Activated CD4-positive, alpha-beta T cell treated with anti-CD3 and anti-CD28 coated beads, Interleukin-2, Interleukin-6, amounts not matched to agents 100 ng/mL and 50 ng/mL, durations not matched to agents 16 hours and 8 hours (primary cell): ENCODE data around the gene LAMB4.

Experiments used
- DNase-seq: peaks from one replicate; pipeline ENCODE4 v3.0.0-alpha.2; 2020

The LAMB4 gene

DNA sequence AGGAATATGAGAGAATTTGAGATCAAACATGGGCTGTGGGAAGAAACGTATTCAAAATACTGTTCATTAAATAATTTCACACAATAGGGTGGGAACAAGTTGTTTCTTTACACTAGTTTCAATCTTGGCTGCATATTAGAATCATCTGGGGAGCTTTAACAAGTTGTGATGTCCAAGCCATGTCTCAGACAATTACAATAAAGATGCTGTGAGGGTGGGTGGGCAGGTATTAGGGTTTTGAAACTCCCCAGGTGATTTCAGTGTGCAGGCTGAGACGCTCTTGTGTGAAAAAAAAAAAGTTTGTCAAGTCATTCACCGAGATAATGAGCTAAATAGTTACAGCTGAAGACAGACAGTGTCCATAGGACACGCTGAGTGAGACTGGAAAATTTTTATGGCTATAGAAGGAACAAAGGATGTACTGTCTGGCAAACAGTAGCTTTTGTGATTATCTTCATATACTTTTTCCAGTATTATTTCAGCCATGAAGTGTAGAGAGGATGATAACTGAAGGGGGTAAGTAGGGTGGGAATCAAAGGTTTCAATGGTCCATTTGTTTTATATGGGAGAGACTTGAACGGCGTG lies 12.6 kb upstream of the LAMB4 start:
- DNase-seq: no peak

DNA sequence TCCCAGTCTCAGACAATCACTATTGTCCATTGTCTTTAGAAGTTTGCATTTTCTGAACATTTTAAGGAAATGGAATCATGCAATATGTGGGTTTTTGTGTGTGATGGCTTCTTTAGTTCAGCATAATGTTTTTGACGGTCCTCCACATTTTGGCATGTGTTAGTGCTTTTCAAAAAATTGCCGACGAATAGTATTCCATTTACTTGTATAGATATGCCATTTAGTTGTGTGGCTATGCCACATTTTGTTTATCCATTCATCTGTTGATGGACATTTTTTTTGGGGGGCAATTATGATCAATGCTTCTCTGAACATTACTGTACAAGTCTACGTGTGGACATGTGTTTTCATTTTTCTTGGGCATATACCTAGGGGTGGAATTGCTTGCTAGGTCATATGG lies 12.0 kb upstream of the LAMB4 start:
- DNase-seq: no peak

DNA sequence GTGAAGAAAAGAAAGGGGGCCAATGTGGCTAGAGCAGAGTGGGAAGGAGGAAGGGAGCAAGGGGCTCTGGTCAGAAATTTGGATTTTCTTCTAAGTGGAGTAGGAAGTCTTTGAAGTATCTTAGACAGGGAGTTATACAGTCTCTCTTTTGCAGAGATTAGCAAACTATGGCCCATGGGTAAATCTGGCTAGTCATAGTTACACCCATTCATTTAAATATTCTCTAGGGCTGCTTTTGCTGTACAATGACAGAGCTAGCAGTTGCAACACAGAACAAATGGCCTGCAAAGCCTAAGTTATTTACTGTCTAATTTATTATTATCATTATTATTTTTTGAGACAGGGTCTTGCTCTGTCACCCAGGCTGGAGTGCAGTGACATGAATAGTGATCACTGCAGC lies 10.5 kb upstream of the LAMB4 start:
- DNase-seq: no peak

DNA sequence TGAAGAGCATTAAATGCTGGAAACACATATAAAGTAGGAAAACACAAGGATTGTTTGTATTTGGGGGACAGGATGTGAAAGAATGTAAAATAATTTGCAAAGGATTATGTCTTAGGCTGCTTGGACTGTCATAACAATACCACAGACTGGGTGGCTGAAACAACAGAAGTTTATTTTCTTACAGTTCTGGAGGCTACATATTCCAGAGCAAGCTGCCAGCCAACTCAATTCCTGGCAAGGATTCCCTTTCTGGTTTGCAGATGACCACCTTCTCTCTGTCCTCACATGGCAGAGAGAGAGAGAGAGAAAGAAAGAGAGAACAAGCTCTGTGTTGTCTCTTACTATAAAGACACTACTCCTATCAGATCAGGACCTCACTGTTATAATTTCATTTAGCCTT lies 8.8 kb upstream of the LAMB4 start:
- no peak for DNase-seq

DNA sequence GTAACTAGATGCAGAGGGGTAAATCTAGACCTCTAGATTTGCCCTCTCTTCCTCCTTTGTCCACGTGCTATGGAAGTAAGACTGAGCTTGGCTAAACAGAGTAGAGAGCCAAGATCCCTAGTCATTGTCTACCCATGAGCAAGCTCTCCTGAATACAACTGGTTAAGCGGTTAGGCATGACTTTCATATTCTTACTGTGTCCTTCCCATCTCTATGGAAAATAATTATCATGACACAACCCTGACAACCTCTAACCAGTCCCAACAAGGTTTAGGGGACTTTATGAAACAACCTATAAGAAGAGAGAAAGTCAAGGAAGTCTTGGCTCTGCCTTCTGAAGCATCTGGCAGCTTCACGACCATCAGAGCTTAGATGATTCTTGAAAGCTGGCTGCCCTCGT lies 7.8 kb upstream of the LAMB4 start:
- no peak for DNase-seq

DNA sequence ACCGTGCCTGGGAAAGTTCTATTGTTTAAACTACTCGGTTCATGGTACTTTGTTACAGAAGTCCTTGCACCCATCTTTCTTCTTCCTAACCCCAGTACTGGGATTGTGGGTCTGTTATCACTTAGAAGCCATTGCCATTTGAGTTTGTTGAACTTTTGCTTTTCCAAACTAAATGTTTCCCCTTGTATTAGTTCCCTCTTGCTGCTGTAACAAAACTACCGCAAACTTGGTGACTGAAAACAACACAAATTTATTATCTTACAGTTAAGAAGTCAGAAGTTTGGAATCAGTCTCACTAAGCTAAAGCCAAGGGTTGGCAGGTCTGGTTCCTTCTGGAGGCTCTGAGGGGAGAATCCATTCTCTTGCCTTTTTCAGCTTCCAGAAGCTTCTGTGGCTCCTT lies 6.9 kb upstream of the LAMB4 start:
- no peak for DNase-seq

DNA sequence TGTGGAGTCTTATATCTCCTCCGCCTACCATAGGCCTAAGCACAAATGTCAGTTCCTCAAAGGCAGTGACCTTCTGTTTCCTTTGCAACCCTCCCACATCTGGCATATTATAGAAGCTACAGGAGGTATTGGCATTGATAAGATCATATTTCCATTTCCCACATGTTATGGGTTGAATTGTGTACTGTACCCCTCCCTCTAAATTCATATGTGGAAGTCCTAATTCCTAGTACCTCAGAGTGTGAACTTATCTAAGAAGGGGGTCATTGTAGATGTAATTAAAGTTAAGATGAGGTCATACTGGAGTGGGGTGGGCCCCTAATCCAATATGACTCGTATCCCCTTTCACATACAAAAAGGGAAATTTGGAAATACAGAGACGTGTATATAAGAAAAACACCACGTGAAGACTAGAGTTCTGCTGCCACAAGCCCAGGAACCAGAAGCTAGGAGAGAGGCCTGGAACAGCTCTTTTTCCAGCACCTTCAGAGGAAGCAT lies 6.1 kb upstream of the LAMB4 start:
- DNase-seq: no peak

DNA sequence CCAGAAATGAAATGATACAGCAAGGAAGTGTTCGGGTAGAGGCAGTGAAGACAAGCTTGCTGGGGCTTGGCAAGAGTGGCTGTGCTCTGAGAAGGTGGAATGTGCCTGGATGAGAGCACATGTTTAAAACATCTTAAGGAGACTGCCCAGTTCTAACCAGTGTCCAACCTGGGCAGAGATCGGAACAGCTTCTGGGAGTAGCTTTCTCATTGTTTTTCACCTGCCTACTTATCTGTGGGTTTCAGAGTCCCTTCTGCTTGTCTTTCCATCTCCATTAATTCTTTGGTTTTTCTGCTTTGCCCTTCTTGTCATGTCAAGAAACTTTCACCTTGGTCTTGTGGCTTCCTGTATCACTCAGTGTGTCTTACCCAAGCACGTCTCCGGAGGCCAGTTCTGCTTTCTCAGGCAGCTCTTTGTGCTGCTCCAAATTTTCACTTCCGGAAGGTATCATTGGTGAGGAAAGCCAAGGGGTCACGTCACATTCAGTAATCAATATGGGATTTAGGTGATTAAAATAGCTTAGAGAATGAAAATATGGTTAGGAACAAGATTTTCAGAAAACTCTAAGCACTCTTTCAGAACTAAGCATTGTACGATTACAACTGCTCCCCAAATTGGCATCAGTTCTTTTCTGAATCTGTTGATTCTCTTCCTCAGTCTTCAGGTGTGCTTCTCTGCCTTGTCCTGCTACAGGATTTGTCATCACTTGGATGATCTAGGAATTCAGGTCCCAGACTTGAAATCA lies 5.5 kb upstream of the LAMB4 start:
- DNase-seq: peak; percentile 76

DNA sequence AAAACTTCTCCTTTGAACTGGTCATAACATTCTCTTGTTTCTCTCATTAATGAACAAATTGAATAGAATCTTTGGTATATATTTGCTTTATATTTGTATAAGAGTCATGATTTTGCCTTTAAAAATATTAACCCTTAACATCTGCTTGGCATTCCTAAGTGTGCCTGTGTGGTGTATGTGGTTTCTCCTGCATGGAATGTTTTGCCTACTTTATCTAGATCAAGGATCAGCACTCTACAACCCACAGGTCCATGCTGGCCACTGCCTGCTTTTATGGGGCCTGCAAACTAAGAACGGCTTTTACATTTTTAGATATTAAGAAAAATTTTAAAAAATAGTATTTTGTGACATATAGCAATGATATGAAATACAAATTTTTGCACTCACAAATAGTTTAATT lies 4.3 kb upstream of the LAMB4 start:
- no peak for DNase-seq

DNA sequence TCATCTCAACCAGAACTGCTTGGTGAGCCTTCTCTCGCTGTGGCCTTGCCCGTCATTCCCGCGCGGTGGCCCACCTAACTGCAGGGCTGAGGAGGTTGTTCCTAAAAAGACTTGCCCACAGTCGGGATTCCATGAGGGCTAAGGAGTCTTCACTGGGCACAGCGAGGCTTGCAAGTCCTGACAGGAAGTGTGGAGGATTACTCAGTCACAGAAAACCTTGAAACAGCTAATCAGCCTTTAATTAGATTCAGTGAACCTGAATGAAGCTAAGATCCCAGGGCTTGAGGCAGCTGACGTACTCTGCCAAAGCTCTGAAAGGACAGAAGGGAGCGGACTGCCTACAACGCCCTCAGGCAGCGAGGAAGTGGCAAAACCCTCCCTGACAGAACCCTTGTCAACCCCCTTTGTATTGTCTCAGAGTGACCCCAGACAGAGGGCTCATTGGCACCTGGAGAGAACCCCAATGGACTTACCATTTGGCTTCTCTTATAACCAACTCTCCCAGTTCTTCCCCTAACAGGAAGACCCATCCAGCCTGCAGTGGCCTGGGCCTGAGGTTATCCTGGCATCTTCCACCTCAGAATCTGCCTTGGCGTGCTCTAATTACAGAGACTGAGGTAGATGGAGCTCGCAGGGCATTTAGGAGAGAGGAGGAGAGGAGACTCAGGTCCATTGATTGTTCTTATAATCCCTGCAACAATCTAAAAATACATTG lies 2.5 kb upstream of the LAMB4 start:
- no peak for DNase-seq

DNA sequence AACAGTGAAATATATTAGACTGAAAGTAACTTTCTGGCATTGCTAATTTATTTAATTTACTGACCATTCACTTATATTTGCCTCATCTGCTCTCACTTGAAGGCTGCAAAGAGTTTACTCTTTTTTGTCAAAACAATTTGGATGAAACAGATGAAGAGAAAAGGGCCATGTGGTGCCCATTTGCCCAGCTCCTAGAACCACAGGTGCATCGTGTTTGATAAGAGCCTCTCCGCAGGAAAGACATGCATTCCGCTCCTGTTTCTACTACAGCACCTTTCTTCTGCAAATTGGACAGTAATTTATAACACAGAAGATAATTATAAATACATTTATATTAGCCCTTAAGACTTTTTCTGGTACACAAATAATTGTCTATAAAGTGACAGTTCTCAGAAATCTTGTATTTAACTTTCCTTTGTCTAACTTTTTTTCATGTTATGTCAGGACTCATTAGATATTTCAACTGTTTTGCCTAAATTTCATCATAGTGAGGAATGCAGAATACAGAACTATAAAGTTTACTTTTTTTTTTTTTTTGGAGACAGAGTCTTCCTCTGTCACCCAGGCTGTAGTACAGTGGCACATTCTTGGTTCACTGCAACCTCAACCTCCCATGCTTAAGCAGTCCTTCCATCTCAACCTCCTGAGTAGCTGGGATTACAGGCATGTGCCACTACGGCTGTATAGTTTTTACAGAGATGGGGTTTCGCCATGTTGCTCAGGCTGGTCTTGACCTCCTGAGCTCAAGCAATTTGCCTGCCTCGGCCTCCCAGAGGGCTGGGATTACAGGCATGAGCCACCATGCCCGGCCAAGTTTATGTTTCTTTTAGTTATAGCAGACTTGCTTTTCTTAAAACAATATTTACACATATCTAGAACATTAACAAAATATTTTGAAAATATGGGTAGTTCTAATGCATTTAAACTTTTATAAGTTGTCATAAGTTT lies 869 bp downstream of the LAMB4 start:
- DNase-seq: no peak

DNA sequence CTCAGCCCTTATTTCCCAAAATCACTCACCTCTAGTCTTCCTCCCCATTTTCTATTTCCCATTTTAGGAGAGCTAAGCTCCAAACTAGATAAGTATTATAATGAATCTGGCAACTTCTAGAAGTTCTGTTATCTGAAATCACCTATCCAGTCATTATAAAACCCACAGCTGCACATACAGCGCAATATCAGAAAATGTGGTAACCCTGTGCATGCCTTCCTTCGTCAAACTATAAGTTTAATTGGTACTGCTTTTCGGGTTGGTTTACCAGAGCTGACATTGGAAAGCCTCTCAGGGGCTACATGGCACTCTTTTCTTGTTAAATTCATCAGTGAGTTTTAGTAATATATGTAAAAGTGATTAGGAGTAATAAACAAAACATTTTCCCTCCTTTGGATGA lies 1.6 kb downstream of the LAMB4 start:
- DNase-seq: no peak

DNA sequence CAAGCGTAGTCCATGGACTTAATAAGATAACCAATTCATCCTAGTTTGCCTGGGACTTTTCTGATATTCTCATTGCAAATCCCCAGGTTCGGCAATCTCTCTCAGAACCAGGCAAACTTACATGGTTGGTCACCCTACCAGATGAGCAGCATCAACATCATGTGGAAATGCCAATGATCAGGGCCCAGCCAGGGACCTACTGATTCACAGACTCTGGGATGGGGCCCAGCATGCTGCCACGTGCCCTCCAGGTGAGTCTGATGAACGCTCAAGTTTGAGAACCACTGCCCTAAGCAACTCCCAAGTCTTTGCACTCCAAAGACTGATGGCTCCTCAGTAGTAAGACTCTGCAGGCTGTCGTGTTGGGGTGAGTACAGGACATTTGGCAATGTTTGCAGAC lies 2.7 kb downstream of the LAMB4 start:
- DNase-seq: no peak

DNA sequence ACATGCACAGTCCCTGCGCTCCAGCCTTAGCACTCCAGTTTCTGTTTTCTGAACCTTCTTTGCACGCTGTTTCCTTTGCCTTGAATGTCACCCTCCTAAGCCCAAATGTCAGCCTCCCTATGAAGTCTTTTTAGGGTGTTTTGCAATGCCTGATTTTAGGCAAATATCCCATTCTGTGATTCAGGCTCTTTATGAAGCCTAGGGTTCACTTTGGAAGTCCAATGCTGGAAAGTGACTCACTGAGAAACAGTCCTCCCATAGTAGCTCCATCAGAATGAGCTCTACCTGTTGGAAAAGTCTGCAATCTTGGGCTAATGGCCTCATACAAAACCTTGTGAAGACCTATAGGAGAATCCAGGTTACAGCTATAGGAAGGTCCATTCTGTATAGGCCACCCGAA lies 5.3 kb downstream of the LAMB4 start:
- DNase-seq: no peak

DNA sequence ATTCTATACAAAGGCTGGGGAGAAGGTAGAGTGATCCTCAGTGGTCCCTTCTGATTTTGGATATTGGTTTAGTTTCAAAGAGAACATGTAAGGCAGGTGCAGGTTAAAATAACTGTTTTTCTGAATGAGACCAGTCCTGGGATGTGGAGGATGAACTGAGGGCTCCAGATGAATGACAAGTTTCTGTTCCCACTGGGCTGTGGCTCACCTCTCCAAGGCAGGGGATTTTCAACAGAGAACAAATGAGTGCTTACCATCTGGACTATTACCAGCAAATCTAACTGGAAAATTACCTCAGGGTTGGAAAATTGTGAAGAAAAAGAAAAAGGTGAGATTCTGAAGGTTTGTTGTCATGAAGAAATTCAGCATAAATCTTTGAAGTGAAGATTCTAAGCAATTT lies 8.0 kb downstream of the LAMB4 start:
- no peak for DNase-seq

DNA sequence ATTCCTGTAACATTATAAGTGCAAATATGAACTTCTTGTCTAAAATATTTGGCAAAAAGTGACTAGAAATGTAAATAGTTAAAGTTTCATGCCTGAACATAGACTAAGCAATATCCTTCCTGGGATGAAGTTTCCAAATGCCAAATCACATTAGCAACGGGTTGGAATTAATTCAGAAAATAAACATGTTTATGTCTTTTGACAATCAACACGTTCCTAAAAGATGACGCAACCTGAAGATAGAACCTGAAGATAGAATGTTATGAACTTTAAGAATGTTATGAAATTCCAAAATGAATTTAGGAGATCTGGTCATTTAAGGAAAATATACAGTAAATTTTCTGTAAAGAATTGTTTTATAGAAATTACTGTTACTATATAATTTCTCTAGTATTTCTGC lies 9.2 kb downstream of the LAMB4 start:
- DNase-seq: no peak

DNA sequence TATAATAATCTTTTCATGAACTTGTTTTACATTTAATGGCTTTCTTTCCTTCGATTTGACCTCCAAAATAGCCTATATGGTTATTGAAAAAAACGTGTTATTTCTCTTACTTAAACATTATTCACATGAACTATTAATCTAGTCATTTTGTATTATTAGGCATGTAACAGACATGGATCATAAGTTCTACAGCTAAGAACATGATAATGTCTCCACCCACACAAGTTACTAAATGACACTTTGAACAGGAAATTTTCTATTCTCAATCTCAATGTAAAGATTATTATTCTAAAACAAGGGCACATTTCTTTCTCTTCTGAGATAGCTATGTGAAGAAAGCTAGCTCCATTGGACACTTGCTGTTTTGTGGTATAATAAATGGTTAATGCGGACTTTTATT lies 10.0 kb downstream of the LAMB4 start:
- no peak for DNase-seq

DNA sequence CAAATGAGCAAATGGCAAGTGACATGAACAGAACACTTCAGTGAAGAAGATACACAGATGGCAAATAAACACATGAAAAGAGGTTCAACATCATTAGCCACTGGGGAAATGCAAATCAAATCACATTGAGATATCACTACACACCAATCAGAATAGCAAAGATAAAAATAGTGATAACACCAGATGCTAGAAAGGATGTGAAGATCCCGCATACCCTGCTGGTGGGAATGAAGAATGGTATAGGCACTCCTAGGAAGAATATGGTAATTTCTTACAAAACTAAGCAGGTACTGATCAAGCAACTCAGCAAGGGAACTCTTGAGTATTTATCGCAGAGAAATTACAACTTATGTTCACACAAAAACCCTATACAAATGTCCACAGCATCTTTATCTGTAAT lies 11.2 kb downstream of the LAMB4 start:
- DNase-seq: no peak

DNA sequence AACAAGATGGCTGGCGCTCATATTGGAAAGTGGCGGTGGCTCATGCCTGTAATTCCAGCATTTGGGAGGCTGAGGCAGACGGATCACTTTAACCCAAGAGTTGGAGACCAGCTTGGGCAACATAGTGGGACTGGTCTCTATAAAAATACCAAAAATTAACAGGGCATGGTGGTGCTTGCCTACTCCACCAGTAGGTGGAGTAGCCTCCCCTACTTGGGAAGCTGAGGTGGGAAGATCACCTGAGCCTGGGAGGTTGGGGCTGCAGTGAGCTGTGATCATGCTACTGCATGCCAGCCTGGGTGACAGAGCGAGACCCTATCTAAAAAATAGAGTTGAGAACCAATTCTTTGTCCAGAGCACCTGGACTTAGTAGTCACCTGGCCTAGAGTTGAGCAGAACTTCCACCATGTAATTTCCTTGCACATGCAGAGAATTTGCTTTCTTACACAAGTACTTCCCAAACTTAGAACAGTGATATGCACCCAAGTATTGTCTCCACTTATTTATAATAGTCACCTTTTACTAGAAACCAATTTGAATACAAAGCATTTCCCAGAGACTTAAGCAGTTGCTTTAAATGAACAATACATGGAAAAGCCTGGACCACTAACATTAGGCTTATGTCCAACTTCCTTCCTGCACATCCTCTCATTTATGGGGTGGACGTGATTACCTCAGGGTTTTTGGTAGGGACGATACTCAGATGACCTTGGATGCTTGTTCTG lies 15.9 kb downstream of the LAMB4 start:
- peak; percentile 23 for DNase-seq

DNA sequence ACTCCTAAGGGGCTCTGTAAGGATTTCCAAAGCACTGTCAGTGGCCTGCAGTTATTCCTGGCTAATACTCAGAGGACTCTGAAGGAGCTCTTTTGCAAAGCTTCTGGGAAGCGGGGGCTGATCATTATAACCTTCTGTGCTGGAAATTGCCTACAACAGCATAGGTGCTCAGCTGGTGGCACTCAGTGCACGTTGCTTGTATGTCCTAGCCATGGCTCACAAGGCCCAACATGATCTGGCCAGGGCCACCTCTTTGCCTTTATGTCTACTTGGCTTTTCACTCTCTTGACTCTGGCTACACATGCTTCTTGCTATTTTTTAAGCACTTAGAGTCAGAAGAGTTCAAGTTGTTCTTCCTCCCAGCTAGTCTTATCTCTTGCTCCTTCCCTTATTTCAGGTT lies 17.5 kb downstream of the LAMB4 start:
- DNase-seq: no peak

DNA sequence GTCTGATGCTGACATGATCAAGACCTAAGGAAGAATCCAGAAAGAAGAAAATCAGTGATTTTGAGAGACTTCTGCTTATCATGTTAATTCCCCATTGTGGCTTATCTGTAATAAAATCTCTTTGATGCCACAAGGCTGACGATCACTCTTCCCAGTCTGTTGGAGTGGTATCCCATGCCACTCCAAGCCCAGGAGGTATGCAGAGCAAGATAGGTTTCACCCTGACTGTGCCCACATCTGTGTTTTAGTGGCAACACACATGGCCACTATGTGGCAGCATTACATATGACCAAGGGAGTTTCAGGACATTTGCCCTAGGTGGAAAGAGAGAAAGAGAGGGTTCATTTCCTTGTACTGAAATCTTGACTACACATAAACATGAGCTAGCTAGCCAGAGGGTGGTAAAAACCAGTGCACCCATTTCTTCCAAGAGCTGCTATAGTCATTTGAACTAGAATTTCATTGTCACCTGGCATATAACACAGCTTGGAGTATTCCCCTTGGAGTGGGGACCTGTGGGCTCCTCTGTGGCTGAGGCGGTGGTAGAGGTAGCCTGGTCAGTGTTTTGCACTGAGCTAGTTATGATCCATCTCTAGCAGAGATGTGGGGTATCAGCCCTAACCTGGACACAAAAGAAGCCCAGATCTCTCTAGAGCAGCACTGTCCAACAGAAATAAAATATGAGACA lies 20.8 kb downstream of the LAMB4 start:
- DNase-seq: peak; percentile 5

DNA sequence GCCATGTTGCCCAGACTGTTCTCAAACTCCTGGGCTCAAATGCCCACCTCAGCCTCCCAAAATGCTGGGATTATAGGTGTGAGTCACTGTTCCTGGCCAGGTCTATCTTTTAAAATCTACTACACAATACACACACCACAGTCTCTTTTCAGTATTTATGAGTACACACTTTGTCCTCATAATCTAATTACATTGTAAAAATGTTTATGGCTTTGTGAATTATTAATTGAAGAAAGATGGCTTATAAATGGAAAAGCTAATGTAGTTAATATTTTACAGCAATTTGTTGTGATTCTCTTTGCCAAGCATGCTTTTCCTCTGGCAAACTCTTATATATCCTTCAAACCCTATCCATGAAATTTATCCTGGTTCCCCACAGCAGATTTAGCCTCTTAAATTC lies 22.0 kb downstream of the LAMB4 start:
- no peak for DNase-seq
